ENCODE data around the gene RAB3C.

The RAB3C gene

DNA sequence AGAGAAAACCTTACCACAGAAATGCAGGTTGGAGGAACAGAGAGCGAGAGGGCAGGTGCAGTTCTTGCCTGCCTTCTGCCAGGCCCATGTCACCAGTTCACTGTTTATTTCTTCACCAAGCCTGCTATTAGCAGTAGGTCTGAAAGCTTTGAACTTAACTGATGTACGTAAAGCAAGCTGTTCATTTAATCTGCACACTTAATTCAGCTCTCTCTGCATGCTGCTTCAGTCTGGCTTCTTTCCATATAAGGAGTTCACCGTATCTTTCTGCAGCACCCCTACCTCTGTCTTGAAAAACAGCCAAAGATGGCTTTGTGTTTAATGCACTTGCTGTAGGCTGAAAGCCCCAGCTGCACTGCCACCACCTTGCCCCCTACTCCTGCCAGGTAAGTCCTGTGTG lies 205.1 kb downstream of the RAB3C start:
- TF ChIP-seq Cebpa-rat (IDR thresholded peaks at IDR 0.05), result no peak
- no peaks in the 10 kb centered on the region for H3K36me3 ChIP-seq
- H4K20me1 ChIP-seq, result no peaks in the 10 kb centered on the region
- H3K9ac ChIP-seq, result no peak overlapping the region
- no peak overlapping the region for H3K4me2 ChIP-seq
- H3K9me3 ChIP-seq, result peaks cover 5% of the 10 kb centered on the region; the same call in 1 of the 2 replicates
- no peaks in the 10 kb centered on the region for H3K27me3 ChIP-seq
- H3K4me3 ChIP-seq, result no peak overlapping the region
- no peaks in the 10 kb centered on the region for H3K4me1 ChIP-seq
- no peak overlapping the region for H3K27ac ChIP-seq

DNA sequence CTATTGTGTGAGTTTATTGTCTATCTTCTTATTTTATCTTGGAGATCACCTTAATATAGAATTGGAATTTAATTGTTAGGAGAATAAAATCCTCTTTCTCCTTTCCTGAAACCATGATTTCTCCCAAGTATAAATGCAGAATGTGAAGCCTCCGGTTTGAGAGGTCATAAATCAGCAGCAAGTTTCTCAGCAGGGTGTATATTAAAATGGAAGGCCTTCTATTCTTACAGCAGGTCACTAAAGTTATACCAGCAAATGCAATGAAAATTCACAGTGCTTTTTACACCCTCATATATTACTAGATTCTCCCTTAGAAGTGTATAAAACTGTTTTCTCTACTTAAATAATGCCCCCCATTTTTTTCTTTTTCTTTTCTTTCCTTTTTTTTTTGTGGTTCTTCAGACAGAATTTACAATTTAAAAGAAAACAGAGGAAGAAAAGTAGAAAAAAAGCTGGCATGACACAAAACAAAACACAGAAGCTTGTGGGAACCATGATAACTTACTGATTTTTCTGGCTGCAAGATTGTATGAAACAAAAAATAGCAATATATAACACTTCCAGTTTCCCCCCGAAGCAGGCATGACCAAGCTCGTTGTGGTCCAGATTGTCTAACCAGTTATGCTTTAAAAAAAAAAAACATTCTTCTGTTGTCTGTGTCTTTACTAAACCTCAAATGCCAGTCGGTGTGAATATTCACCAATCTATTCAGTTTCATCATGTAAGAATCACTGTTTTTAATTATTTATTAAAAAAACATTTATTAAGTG lies 211.2 kb downstream of the RAB3C start:
- Histone ChIP-seq H3K27me3 (no peaks in the 10 kb centered on the region), H3K4me3 (no peak overlapping the region), H3K9me3 (no peaks in the 10 kb centered on the region), H4K20me1 (no peaks in the 10 kb centered on the region), H3K4me1 (no peaks in the 10 kb centered on the region), H3K27ac (no peak overlapping the region), H3K9ac (no peak overlapping the region), H3K36me3 (no peaks in the 10 kb centered on the region), H3K4me2 (no peak overlapping the region)
- no peak for TF ChIP-seq Cebpa-rat (IDR thresholded peaks at IDR 0.05)

GRCh38 chr5:58794875-58795274 lies 212.0 kb downstream of the RAB3C start:
- Histone ChIP-seq H4K20me1 (no peaks in the 10 kb centered on the region), H3K4me1 (no peaks in the 10 kb centered on the region), H3K27me3 (no peaks in the 10 kb centered on the region), H3K4me2 (no peak overlapping the region), H3K27ac (no peak overlapping the region), H3K36me3 (no peaks in the 10 kb centered on the region), H3K9ac (no peak overlapping the region), H3K9me3 (no peaks in the 10 kb centered on the region), H3K4me3 (no peak overlapping the region)
- TF ChIP-seq Cebpa-rat (IDR thresholded peaks at IDR 0.05), result no peak

GRCh38 chr5:58795327-58795726 lies 212.5 kb downstream of the RAB3C start:
- Histone ChIP-seq H3K27me3 (no peaks in the 10 kb centered on the region), H3K36me3 (no peaks in the 10 kb centered on the region), H3K4me3 (no peak overlapping the region), H3K4me2 (no peak overlapping the region), H4K20me1 (no peaks in the 10 kb centered on the region), H3K9ac (no peak overlapping the region), H3K4me1 (no peaks in the 10 kb centered on the region), H3K9me3 (no peaks in the 10 kb centered on the region), H3K27ac (no peak overlapping the region)
- TF ChIP-seq Cebpa-rat (IDR thresholded peaks at IDR 0.05), result no peak

GRCh38 chr5:58797021-58797420 lies 214.1 kb downstream of the RAB3C start:
- no peak overlapping the region for H3K4me3 ChIP-seq
- H3K9ac ChIP-seq, result no peak overlapping the region
- no peaks in the 10 kb centered on the region for H3K36me3 ChIP-seq
- no peaks in the 10 kb centered on the region for H3K27me3 ChIP-seq
- no peaks in the 10 kb centered on the region for H3K9me3 ChIP-seq
- H3K27ac ChIP-seq, result no peak overlapping the region
- no peak for TF ChIP-seq Cebpa-rat (IDR thresholded peaks at IDR 0.05)
- no peaks in the 10 kb centered on the region for H4K20me1 ChIP-seq
- no peak overlapping the region for H3K4me2 ChIP-seq
- no peaks in the 10 kb centered on the region for H3K4me1 ChIP-seq

DNA sequence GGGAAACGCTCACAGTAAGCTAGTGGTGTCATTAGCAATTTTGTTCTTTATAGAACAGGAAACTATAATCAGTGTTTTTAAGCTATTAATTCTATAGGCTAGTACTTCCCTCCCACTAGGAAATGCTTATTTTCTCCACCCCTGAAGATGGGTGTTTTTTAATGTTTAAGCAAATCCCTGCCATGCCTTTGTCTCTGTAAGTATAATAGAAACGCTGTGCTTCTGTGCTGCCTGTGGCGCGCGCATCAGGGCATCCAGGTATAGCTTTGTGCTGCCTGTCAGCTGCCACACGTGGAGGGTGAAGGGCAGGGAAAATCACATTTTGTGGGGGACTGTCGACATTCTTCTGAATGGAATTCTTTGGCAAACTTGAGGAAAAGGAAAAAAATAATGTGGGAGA lies 217.5 kb downstream of the RAB3C start:
- Histone ChIP-seq H3K27ac (no peak overlapping the region), H3K4me2 (no peak overlapping the region), H3K4me3 (no peak overlapping the region), H3K27me3 (no peaks in the 10 kb centered on the region), H3K9ac (no peak overlapping the region), H4K20me1 (no peaks in the 10 kb centered on the region), H3K36me3 (no peaks in the 10 kb centered on the region), H3K4me1 (no peaks in the 10 kb centered on the region), H3K9me3 (no peaks in the 10 kb centered on the region)
- TF ChIP-seq Cebpa-rat (IDR thresholded peaks at IDR 0.05), result no peak

DNA sequence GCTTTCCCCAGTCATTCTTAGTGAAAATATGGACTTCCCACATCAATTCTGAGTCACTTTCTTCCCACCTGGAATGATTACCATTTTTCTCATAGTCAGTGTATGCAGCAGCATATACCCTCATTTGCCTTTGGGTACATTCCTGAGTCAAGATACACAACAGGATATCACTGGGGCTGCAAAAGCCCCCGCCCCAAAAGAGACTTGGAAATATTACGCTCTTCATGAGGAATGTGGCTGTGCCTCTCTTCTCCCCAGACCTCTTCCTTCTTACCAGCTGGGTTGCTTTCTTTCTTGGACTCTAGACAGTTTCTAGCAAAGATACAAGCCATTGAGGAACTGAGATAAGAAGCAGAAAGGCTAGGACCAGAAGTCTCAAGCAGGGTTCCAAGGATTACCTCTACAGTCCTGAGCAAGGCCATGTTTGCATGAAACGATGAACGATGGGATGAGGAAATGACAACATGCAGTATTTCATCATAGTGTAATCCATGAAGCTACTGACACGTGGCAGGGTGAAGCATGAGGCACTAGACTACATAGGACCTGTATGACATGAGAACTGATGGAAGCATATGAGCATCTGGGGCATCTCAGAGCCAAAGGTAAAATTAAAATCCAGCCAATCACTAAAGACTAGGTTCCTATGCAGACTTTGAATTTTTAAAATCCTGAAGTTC lies 218.1 kb downstream of the RAB3C start:
- no peaks in the 10 kb centered on the region for H3K36me3 ChIP-seq
- H3K4me1 ChIP-seq, result no peaks in the 10 kb centered on the region
- no peak overlapping the region for H3K27ac ChIP-seq
- no peak overlapping the region for H3K9ac ChIP-seq
- no peak overlapping the region for H3K4me3 ChIP-seq
- H3K9me3 ChIP-seq, result no peaks in the 10 kb centered on the region
- H4K20me1 ChIP-seq, result no peaks in the 10 kb centered on the region
- H3K4me2 ChIP-seq, result no peak overlapping the region
- TF ChIP-seq Cebpa-rat (IDR thresholded peaks at IDR 0.05), result no peak
- H3K27me3 ChIP-seq, result no peaks in the 10 kb centered on the region

DNA sequence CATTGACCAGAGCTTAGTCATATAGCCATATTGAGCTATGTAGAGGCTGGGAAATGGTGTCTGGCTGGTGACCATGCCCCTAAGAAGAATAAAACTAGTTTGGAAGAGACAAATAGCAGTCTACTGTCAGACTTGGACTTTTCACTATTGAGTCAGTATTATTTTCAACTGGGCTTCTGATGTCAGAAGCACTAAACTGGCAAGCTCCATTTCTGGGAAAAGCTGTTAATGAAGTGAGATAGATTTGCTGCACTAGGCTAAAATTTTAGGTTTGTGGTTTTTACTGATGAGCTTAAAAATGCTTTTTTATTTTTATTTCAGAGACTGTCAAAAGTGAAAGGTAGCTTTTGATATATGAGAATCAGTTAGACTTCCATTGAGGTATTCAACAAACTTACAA lies 220.2 kb downstream of the RAB3C start:
- TF ChIP-seq Cebpa-rat (IDR thresholded peaks at IDR 0.05), result no peak
- no peaks in the 10 kb centered on the region for H3K9me3 ChIP-seq
- no peak overlapping the region for H3K27ac ChIP-seq
- H3K4me1 ChIP-seq, result no peaks in the 10 kb centered on the region
- no peaks in the 10 kb centered on the region for H4K20me1 ChIP-seq
- H3K4me3 ChIP-seq, result no peak overlapping the region
- no peaks in the 10 kb centered on the region for H3K27me3 ChIP-seq
- no peak overlapping the region for H3K9ac ChIP-seq
- H3K36me3 ChIP-seq, result no peaks in the 10 kb centered on the region
- no peak overlapping the region for H3K4me2 ChIP-seq

DNA sequence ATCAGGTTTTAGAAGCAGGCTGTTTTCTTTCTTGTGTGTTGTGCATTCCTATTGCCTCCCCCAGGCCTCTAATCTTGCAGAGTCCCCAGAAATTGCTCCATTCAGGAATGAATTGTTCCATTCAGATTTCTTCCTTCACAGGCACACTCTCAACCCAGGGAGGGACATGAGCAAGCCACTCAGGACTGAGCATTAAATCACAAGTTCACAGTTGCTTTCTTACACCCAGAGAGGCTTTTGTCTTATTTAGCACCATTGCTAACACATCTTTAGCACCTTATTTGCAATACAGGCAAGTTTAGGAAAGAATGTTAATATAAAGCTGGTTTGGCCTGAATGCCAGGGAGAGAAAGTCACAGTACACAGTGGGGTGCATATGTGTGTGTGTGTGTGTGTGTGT lies 221.4 kb downstream of the RAB3C start:
- no peaks in the 10 kb centered on the region for H4K20me1 ChIP-seq
- no peaks in the 10 kb centered on the region for H3K27me3 ChIP-seq
- no peak overlapping the region for H3K4me3 ChIP-seq
- no peak overlapping the region for H3K9ac ChIP-seq
- H3K36me3 ChIP-seq, result no peaks in the 10 kb centered on the region
- TF ChIP-seq Cebpa-rat (IDR thresholded peaks at IDR 0.05), result no peak
- no peaks in the 10 kb centered on the region for H3K4me1 ChIP-seq
- no peak overlapping the region for H3K27ac ChIP-seq
- no peak overlapping the region for H3K4me2 ChIP-seq
- H3K9me3 ChIP-seq, result no peaks in the 10 kb centered on the region

DNA sequence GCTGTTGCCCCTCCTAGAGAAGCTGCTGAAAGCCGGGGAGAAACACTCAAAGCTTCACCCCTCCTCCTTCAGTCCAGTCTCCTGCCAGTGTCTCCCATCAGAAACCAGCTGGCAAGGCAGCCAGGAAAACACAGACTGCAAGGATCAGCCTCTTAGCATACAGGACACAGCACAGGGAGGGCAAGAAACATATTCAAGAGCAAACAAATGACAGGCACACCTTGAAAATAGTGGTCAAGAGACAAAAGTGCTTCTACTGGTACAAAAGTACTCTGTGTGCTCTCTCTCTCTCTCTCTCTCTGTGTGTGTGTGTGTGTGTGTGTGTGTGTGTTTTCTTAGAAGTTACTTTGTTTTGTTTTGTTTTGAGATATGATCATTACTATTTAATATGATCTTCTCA lies 227.2 kb downstream of the RAB3C start:
- Histone ChIP-seq H3K4me2 (no peak overlapping the region), H3K36me3 (no peaks in the 10 kb centered on the region), H3K9me3 (no peaks in the 10 kb centered on the region), H3K27ac (no peak overlapping the region), H3K27me3 (no peaks in the 10 kb centered on the region), H4K20me1 (no peaks in the 10 kb centered on the region), H3K4me3 (no peak overlapping the region), H3K9ac (no peak overlapping the region), H3K4me1 (no peaks in the 10 kb centered on the region)
- TF ChIP-seq Cebpa-rat (IDR thresholded peaks at IDR 0.05), result no peak
